RWPE2 (cell line): ENCODE measurements around the gene PCDHGA9.
A peak's percentile ranks its signal among the peaks of the same experiment; 100 is the strongest.
"Not testable (repeated sequence)": the region's sequence is repeated elsewhere in the genome, so short reads cannot be mapped to it uniquely, and the experiment has no call there.

ENCODE experiments used
- ATAC-seq: fragments of 200-7000 bp; cut with Tn5 transposase; 3 replicates; pipeline ENCODE4 v1.9.1; 2021; ENCODE audit warnings: low read depth
- DNase-seq: peaks from one replicate; pipeline ENCODE4 v3.0.0-alpha.2; 2020; ENCODE audit warnings: low spot score
- H3K27ac ChIP-seq: fragments of 450-650 bp; 2 replicates; pipeline ENCODE4 v1.5.1; 2017; ENCODE audit warnings: mild to moderate bottlenecking; ENCODE audit not compliant: poor library complexity, severe bottlenecking
- H3K27me3 ChIP-seq: fragments of 250-450 bp; sonication (Bioruptor Pico); 2 replicates; pipeline ENCODE4 v1.5.1; 2021; ENCODE audit warnings: mild to moderate bottlenecking, moderate library complexity; ENCODE audit not compliant: insufficient read depth, poor library complexity, severe bottlenecking
- H3K36me3 ChIP-seq: fragments of 250-450 bp; sonication (Bioruptor Pico); 2 replicates; pipeline ENCODE4 v1.5.1; 2020; ENCODE audit warnings: low read depth, mild to moderate bottlenecking, moderate library complexity
- H3K4me1 ChIP-seq: fragments of 250-450 bp; sonication (Bioruptor Pico); 2 replicates; pipeline ENCODE4 v1.5.1; 2021; ENCODE audit warnings: mild to moderate bottlenecking, moderate library complexity; ENCODE audit not compliant: insufficient read depth, poor library complexity, severe bottlenecking
- H3K4me3 ChIP-seq: fragments of 250-450 bp; sonication (Bioruptor Pico); 2 replicates; pipeline ENCODE4 v1.5.1; 2021; ENCODE audit warnings: mild to moderate bottlenecking, moderate library complexity; ENCODE audit not compliant: severe bottlenecking
- H3K9me3 ChIP-seq: fragments of 250-450 bp; sonication (Bioruptor Pico); 2 replicates; pipeline ENCODE4 v1.5.1; 2021; ENCODE audit warnings: mild to moderate bottlenecking, moderate library complexity; ENCODE audit not compliant: severe bottlenecking
- TF ChIP-seq, protein P1 (sequence below): fragments of 450-650 bp; IDR thresholded peaks from one replicate; pipeline ENCODE4 v1.5.1; 2017; ENCODE audit warnings: mild to moderate bottlenecking, moderate library complexity; ENCODE audit not compliant: poor library complexity, severe bottlenecking

The PCDHGA9 gene

DNA sequence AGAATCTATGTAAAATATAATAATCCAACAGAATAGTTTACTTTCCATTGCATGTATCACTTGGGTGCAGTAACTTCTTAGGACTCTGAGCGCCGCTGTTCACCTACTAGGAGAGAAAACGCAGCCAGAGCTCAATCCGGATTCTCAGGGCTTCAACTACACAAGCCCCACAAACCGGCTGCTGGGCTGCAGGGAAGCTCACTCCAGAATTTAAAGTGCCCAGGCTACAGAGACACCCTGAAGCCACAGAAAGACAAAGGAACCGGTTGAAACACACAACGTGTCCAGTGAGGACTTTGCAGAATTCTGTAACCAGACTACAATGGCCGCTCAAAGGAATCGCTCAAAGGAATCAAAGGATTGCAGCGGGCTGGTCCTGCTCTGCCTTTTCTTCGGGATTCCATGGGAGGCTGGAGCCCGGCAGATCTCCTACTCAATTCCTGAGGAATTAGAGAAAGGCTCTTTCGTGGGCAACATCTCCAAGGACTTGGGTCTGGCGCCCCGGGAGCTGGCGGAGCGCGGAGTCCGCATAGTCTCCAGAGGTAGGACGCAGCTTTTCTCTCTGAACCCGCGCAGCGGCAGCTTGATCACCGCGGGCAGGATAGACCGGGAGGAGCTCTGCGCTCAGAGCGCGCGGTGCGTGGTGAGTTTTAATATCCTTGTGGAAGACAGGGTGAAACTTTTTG, 10.4 kb downstream of the PCDHGA9 start, which contains the start of gene PCDHGA10:
Gene PCDHGA10, plus strand, starts transcription at position 134 of the 686 bp plus-strand sequence. Its CDS starts 189 bp downstream, at position 323.
- Histone ChIP-seq H3K4me1 (no peaks in the 10 kb centered on the region), H3K9me3 (peaks cover 28% of the 10 kb centered on the region), H3K27me3 (no peaks in the 10 kb centered on the region), H3K36me3 (0 out of 2 replicates have a peak, but pooled peaks cover 5% of the 10 kb centered on the region), H3K27ac (no peak within 1 kb of the TSS), H3K4me3 (no peak within 1 kb of the TSS)
- no peak; the same call in 2 of the 3 replicates for ATAC-seq
- no peak for DNase-seq
- TF ChIP-seq, protein P1, sequence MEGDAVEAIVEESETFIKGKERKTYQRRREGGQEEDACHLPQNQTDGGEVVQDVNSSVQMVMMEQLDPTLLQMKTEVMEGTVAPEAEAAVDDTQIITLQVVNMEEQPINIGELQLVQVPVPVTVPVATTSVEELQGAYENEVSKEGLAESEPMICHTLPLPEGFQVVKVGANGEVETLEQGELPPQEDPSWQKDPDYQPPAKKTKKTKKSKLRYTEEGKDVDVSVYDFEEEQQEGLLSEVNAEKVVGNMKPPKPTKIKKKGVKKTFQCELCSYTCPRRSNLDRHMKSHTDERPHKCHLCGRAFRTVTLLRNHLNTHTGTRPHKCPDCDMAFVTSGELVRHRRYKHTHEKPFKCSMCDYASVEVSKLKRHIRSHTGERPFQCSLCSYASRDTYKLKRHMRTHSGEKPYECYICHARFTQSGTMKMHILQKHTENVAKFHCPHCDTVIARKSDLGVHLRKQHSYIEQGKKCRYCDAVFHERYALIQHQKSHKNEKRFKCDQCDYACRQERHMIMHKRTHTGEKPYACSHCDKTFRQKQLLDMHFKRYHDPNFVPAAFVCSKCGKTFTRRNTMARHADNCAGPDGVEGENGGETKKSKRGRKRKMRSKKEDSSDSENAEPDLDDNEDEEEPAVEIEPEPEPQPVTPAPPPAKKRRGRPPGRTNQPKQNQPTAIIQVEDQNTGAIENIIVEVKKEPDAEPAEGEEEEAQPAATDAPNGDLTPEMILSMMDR: peak; percentile 54

DNA sequence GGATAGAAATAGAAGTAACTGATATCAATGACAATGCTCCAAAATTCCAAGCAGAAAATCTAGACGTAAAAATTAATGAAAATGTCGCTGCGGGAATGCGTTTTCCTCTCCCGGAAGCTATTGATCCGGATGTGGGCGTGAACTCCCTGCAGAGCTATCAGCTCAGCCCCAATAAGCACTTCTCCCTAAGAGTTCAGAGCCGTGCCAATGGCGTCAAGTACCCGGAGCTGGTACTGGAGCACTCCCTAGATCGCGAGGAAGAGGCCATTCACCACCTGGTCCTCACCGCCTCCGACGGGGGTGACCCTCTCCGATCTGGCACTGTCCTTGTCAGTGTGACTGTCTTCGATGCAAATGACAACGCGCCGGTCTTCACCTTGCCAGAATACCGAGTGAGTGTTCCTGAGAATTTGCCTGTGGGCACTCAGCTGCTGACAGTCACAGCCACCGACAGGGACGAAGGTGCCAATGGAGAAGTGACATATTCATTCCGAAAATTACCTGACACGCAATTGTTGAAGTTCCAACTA, 11.0 kb downstream of the PCDHGA9 start:
- no peaks in the 10 kb centered on the region for H3K4me1 ChIP-seq
- ATAC-seq (no peak), DNase-seq (no peak)
- TF ChIP-seq, protein P1: no peak
- no peak overlapping the region for H3K4me3 ChIP-seq
- H3K27me3 ChIP-seq: no peaks in the 10 kb centered on the region
- no peak overlapping the region for H3K27ac ChIP-seq
- peaks cover 27% of the 10 kb centered on the region for H3K9me3 ChIP-seq
- 0 out of 2 replicates have a peak, but pooled peaks cover 5% of the 10 kb centered on the region for H3K36me3 ChIP-seq

DNA sequence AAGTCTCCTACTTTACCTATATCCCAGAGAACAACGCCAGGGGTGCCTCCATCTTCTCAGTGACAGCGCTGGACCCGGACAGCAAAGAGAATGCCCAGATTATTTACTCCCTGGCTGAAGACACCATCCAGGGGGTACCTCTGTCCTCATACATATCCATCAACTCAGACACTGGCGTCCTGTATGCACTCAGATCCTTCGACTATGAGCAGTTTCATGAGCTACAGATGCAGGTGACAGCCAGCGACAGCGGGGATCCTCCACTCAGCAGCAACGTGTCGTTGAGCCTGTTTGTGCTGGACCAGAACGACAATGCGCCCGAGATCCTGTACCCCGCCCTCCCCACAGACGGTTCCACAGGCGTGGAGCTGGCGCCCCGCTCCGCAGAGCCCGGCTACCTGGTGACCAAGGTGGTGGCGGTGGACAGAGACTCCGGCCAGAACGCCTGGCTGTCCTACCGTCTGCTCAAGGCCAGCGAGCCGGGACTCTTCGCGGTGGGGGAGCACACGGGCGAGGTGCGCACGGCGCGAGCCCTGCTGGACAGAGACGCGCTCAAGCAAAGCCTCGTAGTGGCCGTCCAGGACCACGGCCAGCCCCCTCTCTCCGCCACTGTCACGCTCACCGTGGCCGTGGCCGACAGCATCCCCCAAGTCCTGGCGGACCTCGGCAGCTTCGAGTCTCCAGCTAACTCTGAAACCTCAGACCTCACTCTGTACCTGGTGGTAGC, 12.1 kb downstream of the PCDHGA9 start:
- not testable (repeated sequence) for H3K4me3 ChIP-seq, H3K4me1 ChIP-seq, H3K27me3 ChIP-seq, H3K27ac ChIP-seq, ATAC-seq, DNase-seq, H3K36me3 ChIP-seq
- peaks cover 30% of the 10 kb centered on the region for H3K9me3 ChIP-seq

- H3K4me1 ChIP-seq, ATAC-seq, H3K27ac ChIP-seq, H3K27me3 ChIP-seq, H3K4me3 ChIP-seq, DNase-seq, H3K36me3 ChIP-seq: not testable (repeated sequence)
- peaks cover 35% of the 10 kb centered on the region for H3K9me3 ChIP-seq
Observed at GRCh38 chr5:141415275-141415618, 12.7 kb downstream of the PCDHGA9 start.

DNA sequence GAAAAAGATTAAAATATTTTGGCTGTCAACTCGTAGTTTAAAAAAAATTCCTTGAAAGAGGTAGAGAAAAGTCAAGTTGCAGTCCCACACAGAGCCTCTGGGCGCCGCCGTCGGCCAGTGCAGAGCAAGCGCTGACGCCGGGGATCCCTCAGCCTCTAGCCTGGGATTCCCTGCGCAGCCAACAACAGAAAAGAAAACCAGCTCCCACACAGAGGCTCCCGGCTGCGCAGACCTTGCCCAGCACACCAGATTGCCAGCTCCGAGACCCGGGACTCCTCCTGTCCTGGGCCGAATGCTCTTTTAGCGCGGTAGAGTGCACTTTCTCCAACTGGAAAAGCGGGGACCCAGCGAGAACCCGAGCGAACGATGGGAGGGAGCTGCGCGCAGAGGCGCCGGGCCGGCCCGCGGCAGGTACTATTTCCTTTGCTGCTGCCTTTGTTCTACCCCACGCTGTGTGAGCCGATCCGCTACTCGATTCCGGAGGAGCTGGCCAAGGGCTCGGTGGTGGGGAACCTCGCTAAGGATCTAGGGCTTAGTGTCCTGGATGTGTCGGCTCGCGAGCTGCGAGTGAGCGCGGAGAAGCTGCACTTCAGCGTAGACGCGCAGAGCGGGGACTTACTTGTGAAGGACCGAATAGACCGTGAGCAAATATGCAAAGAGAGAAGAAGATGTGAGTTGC, 15.1 kb downstream of the PCDHGA9 start, which contains the start of gene PCDHGB7:
Gene PCDHGB7, plus strand, starts transcription at position 184 of the 679 bp plus-strand sequence. Its CDS starts 183 bp downstream, at position 367.
- H3K27me3 ChIP-seq, H3K36me3 ChIP-seq, DNase-seq, H3K27ac ChIP-seq, H3K4me1 ChIP-seq: not testable (repeated sequence)
- TF ChIP-seq, protein P1: peak; percentile 77
- peaks cover 56% of the 10 kb centered on the region for H3K9me3 ChIP-seq
- peak; percentile 92 for ATAC-seq
- H3K4me3 ChIP-seq: peak within 1 kb of the TSS; percentile 17
